Measurements from ENCODE around the gene OR5M8. TPM values are rescaled to one million over a fixed set of nuclear protein-coding genes. Genes with fewer than 3 reads are reported as not detected.

Gene OR5M8
- total and polyA plus RNA-seq, 2 of the 8 experiments (the other 6 are each of a cell fraction or from before 2014, with no cell fraction given), result not detected

DNA sequence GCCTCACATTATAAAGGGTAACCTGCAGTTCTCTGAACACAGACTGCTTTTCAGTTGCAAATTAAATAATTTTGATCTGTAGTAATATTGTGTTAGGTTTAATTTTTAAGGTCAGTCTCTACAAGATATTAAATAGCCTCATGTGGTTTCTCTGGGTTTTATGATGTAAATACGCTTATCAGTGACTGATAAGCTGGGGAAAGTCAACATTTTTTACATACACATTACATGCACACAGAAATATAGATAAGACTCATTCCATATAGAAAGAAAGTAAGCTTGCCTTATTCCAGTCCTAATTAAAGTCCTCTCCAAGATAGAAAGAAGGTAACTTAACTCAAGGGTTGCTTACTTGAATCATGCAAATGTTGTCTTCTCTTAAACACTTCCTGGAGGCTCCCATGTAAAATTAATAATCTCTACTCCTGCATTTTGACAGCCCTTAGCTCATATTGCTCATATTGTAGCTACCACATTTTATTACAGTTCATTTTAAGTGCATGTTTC is 16.4 kb downstream of the OR5M8 start:
- Histone ChIP-seq H3K79me2 (ENCODE audit: control insufficient read depth in 1 of 2, insufficient read depth in 2 of 2, low read length in 2 of 2) (no peaks in the 10 kb centered on the region), H2BK15ac (ENCODE audit: low read length) (no peak overlapping the region), H3K56ac (replicated peaks; ENCODE audit: insufficient read length, low read depth, low read length) (no peak overlapping the region), H3K23ac (ENCODE audit: insufficient read length) (no peak overlapping the region), H4K5ac (ENCODE audit: insufficient read length, low read depth, low read length) (no peak overlapping the region), H3K4me3 (ENCODE audit: extremely low read depth in 1 of 4, insufficient read depth in 2 of 4, low read depth in 3 of 4, low read length in 4 of 4) (no peak overlapping the region), H2BK120ac (replicated peaks; ENCODE audit: low read depth, low read length) (no peak overlapping the region), H2BK5ac (ENCODE audit: low read depth, low read length) (no peak overlapping the region), H2BK20ac (ENCODE audit: low read length) (no peak overlapping the region), H3K36me3 (ENCODE audit: control insufficient read depth in 2 of 4, insufficient read depth in 4 of 4, low read length in 3 of 4) (no peaks in the 10 kb centered on the region), H3K9ac (replicated peaks in 1 of 4; ENCODE audit: extremely low read depth in 1 of 4, low read depth in 3 of 4, low read length in 3 of 4) (no peak overlapping the region), H4K91ac (replicated peaks; ENCODE audit: insufficient read length, low read length) (no peak overlapping the region), H3K18ac (ENCODE audit: extremely low read depth, low read length) (no peak overlapping the region), H3K27ac (ENCODE audit: low read depth, low read length) (no peak overlapping the region), H4K8ac (ENCODE audit: extremely low read depth, insufficient read depth, low read length) (no peak overlapping the region), H3K79me1 (ENCODE audit: low read depth, low read length) (no peaks in the 10 kb centered on the region), H3K23me2 (ENCODE audit: low read depth, low read length) (no peaks in the 10 kb centered on the region), H3K14ac (ENCODE audit: insufficient read length) (no peak overlapping the region), H3K4ac (replicated peaks; ENCODE audit: insufficient read length, low read depth, low read length) (no peak overlapping the region), H3K4me2 (ENCODE audit: insufficient read depth in 1 of 2, low read depth in 2 of 2, low read length in 2 of 2) (no peak overlapping the region), H3K4me1 (replicated peaks in 1 of 4; ENCODE audit: control insufficient read depth in 3 of 4, insufficient read depth in 4 of 4, low read length in 3 of 4) (no peaks in the 10 kb centered on the region), H3K9me3 (ENCODE audit: insufficient read depth in 2 of 2, low read depth in 1 of 2, low read length in 1 of 2) (no peaks in the 10 kb centered on the region), H2AFZ (ENCODE audit: low read length) (no peak overlapping the region), H3K27me3 (replicated peaks in 1 of 4; ENCODE audit: control insufficient read depth in 3 of 4, extremely low read depth in 1 of 4, insufficient read depth in 3 of 4, low read length in 3 of 4) (no peaks in the 10 kb centered on the region), H2BK12ac (ENCODE audit: low read depth, low read length) (no peak overlapping the region), H2AK5ac (ENCODE audit: low read depth, low read length) (no peak overlapping the region), H4K20me1 (replicated peaks in 1 of 2; ENCODE audit: control insufficient read depth in 1 of 2, insufficient read depth in 2 of 2, low read length in 2 of 2) (no peaks in the 10 kb centered on the region)
- DNase-seq (ENCODE audit: low read depth in 1 of 2, low spot score in 2 of 2) (no peak), FAIRE-seq (no peak)
- TF ChIP-seq JUND (IDR thresholded peaks at IDR 0.05; ENCODE audit: low read length) (no peak), SAP30 (IDR thresholded peaks at IDR 0.05; ENCODE audit: insufficient read depth, insufficient replicate concordance, low read length) (no peak), RXRA (IDR thresholded peaks at IDR 0.05; ENCODE audit: insufficient read depth, low read depth, low read length) (no peak), TEAD4 (IDR thresholded peaks at IDR 0.05; ENCODE audit: low read depth, low read length) (no peak)
- TF ChIP-seq, protein P1, sequence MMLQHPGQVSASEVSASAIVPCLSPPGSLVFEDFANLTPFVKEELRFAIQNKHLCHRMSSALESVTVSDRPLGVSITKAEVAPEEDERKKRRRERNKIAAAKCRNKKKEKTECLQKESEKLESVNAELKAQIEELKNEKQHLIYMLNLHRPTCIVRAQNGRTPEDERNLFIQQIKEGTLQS (IDR thresholded peaks at IDR 0.05; ENCODE audit: insufficient read depth, low read depth, low read length), result no peak
- POLR2A ChIA-PET (ENCODE audit: partially characterized antibody), result no interaction called here
- CTCF ChIA-PET (ENCODE audit: partially characterized antibody), result no interaction called here
- 95% methylated on average over 1 of the region's 1 CpG; no CpG with 5 or more reads in 1 of the 2 experiments for WGBS, 2 experiments (ENCODE audit: extremely low coverage in 1 of 2, insufficient coverage in 1 of 2, insufficient read length in 1 of 2, insufficient replicate concordance in 2 of 2, low coverage in 1 of 2, low lambda C conversion rate in 2 of 2, missing lambda C conversion rate in 1 of 2)
